Stimulated activated memory B cell treated with anti-CD40 and anti-IgM and Interleukin-4, amounts not matched to agents 10 μg/mL and 1 μg/mL and 100 μg/mL, for 72 hours (primary cell): ENCODE measurements around the gene GLDN.
A peak's percentile ranks its signal among the peaks of the same experiment; 100 is the strongest.

Experiments used
- ATAC-seq: fragments of 150-1000 bp; cut with Tn5 transposase; 2 replicates; pipeline ENCODE4 v1.10.0; 2021
- H3K27ac Mint-ChIP-seq: one replicate; pipeline ENCODE4 v1.8.0; 2022; ENCODE audit warnings: mild to moderate bottlenecking, mixed read lengths
- H3K27me3 Mint-ChIP-seq: one replicate; pipeline ENCODE4 v1.8.0; 2022; ENCODE audit warnings: mixed read lengths
- H3K36me3 Mint-ChIP-seq: one replicate; pipeline ENCODE4 v1.8.0; 2022; ENCODE audit warnings: mixed read lengths
- H3K4me1 Mint-ChIP-seq: one replicate; pipeline ENCODE4 v1.8.0; 2022; ENCODE audit warnings: mixed read lengths
- H3K4me3 Mint-ChIP-seq: one replicate; pipeline ENCODE4 v1.8.0; 2022; ENCODE audit warnings: mild to moderate bottlenecking, moderate library complexity, mixed read lengths
- H3K9me3 Mint-ChIP-seq: one replicate; pipeline ENCODE4 v1.8.0; 2022; ENCODE audit warnings: mixed read lengths

The GLDN gene

GRCh38 chr15:51341366-51342226, at the start of gene GLDN:
GLDN (plus strand) TSS chr15:51341655; CDS start chr15:51341685, 30 bp downstream.
- peak within 1 kb of the TSS; percentile 19 for H3K4me3 Mint-ChIP-seq
- H3K9me3 Mint-ChIP-seq: no peaks in the 10 kb centered on the region
- H3K36me3 Mint-ChIP-seq: no peaks in the 10 kb centered on the region
- H3K4me1 Mint-ChIP-seq: no peaks in the 10 kb centered on the region
- peaks cover 26% of the 10 kb centered on the region for H3K27me3 Mint-ChIP-seq
- ATAC-seq: peak; percentile 68
- H3K27ac Mint-ChIP-seq: no peak within 1 kb of the TSS

GRCh38 chr15:51298620-51299019, 42.8 kb upstream of the GLDN start:
- ATAC-seq: no peak
- peaks cover under 1% of the 10 kb centered on the region for H3K9me3 Mint-ChIP-seq
- no peak overlapping the region for H3K27ac Mint-ChIP-seq
- peaks cover 7% of the 10 kb centered on the region for H3K4me1 Mint-ChIP-seq
- no peaks in the 10 kb centered on the region for H3K36me3 Mint-ChIP-seq
- H3K4me3 Mint-ChIP-seq: no peak overlapping the region
- H3K27me3 Mint-ChIP-seq: peaks cover 11% of the 10 kb centered on the region

- Mint-ChIP-seq H3K9me3 (no peaks in the 10 kb centered on the region), H3K4me1 (peaks cover 11% of the 10 kb centered on the region), H3K36me3 (no peaks in the 10 kb centered on the region), H3K27me3 (peaks cover 11% of the 10 kb centered on the region), H3K4me3 (no peak overlapping the region), H3K27ac (no peak overlapping the region)
- ATAC-seq: no peak
Measured at GRCh38 chr15:51299187-51300015, 42.1 kb upstream of the GLDN start.

GRCh38 chr15:51302480-51302879, 39.0 kb upstream of the GLDN start:
- H3K4me3 Mint-ChIP-seq: no peak overlapping the region
- no peaks in the 10 kb centered on the region for H3K9me3 Mint-ChIP-seq
- ATAC-seq: no peak
- H3K27me3 Mint-ChIP-seq: no peaks in the 10 kb centered on the region
- peaks cover 11% of the 10 kb centered on the region for H3K4me1 Mint-ChIP-seq
- no peaks in the 10 kb centered on the region for H3K36me3 Mint-ChIP-seq
- no peak overlapping the region for H3K27ac Mint-ChIP-seq

- no peak overlapping the region for H3K27ac Mint-ChIP-seq
- no peaks in the 10 kb centered on the region for H3K36me3 Mint-ChIP-seq
Measured at GRCh38 chr15:51303462-51303980, 37.9 kb upstream of the GLDN start.

GRCh38 chr15:51307325-51307724, 34.1 kb upstream of the GLDN start:
- H3K27ac Mint-ChIP-seq: no peak overlapping the region
- H3K27me3 Mint-ChIP-seq: no peaks in the 10 kb centered on the region
- no peaks in the 10 kb centered on the region for H3K9me3 Mint-ChIP-seq
- no peak for ATAC-seq
- no peaks in the 10 kb centered on the region for H3K36me3 Mint-ChIP-seq
- no peak overlapping the region for H3K4me3 Mint-ChIP-seq
- H3K4me1 Mint-ChIP-seq: peaks cover 11% of the 10 kb centered on the region

More at GRCh38 chr15:51303462-51303980, 37.9 kb upstream of the GLDN start:
- peak; percentile 68 for ATAC-seq
- H3K4me1 Mint-ChIP-seq: peaks cover 11% of the 10 kb centered on the region
- H3K4me3 Mint-ChIP-seq: no peak overlapping the region
- no peaks in the 10 kb centered on the region for H3K9me3 Mint-ChIP-seq
- no peaks in the 10 kb centered on the region for H3K27me3 Mint-ChIP-seq

- Mint-ChIP-seq H3K27ac (no peak overlapping the region), H3K4me3 (no peak overlapping the region), H3K4me1 (peaks cover 11% of the 10 kb centered on the region), H3K36me3 (no peaks in the 10 kb centered on the region), H3K27me3 (no peaks in the 10 kb centered on the region), H3K9me3 (no peaks in the 10 kb centered on the region)
- ATAC-seq: no peak
Measured at GRCh38 chr15:51307811-51308210, 33.6 kb upstream of the GLDN start.

GRCh38 chr15:51310064-51310463, 31.4 kb upstream of the GLDN start:
- H3K9me3 Mint-ChIP-seq: no peaks in the 10 kb centered on the region
- no peaks in the 10 kb centered on the region for H3K27me3 Mint-ChIP-seq
- no peak overlapping the region for H3K4me3 Mint-ChIP-seq
- H3K36me3 Mint-ChIP-seq: no peaks in the 10 kb centered on the region
- ATAC-seq: no peak
- no peaks in the 10 kb centered on the region for H3K4me1 Mint-ChIP-seq
- H3K27ac Mint-ChIP-seq: no peak overlapping the region

GRCh38 chr15:51311510-51311909, 29.9 kb upstream of the GLDN start:
- H3K27me3 Mint-ChIP-seq: no peaks in the 10 kb centered on the region
- no peaks in the 10 kb centered on the region for H3K9me3 Mint-ChIP-seq
- no peak for ATAC-seq

GRCh38 chr15:51312166-51313073, 29.0 kb upstream of the GLDN start:
- ATAC-seq: no peak
- no peak overlapping the region for H3K27ac Mint-ChIP-seq
- no peak overlapping the region for H3K4me3 Mint-ChIP-seq
- no peaks in the 10 kb centered on the region for H3K27me3 Mint-ChIP-seq
- H3K9me3 Mint-ChIP-seq: no peaks in the 10 kb centered on the region
- H3K36me3 Mint-ChIP-seq: no peaks in the 10 kb centered on the region
- H3K4me1 Mint-ChIP-seq: no peaks in the 10 kb centered on the region

More at GRCh38 chr15:51311510-51311909, 29.9 kb upstream of the GLDN start:
- Mint-ChIP-seq H3K27ac (no peak overlapping the region), H3K4me3 (no peak overlapping the region), H3K4me1 (no peaks in the 10 kb centered on the region), H3K36me3 (no peaks in the 10 kb centered on the region)

GRCh38 chr15:51313074-51313393, 28.4 kb upstream of the GLDN start:
- no peak for ATAC-seq
- no peaks in the 10 kb centered on the region for H3K4me1 Mint-ChIP-seq
- no peaks in the 10 kb centered on the region for H3K9me3 Mint-ChIP-seq
- no peaks in the 10 kb centered on the region for H3K27me3 Mint-ChIP-seq
- H3K36me3 Mint-ChIP-seq: no peaks in the 10 kb centered on the region
- H3K27ac Mint-ChIP-seq: no peak overlapping the region
- H3K4me3 Mint-ChIP-seq: no peak overlapping the region

- Mint-ChIP-seq H3K9me3 (no peaks in the 10 kb centered on the region), H3K27me3 (no peaks in the 10 kb centered on the region), H3K4me3 (no peak overlapping the region), H3K4me1 (no peaks in the 10 kb centered on the region), H3K27ac (no peak overlapping the region), H3K36me3 (no peaks in the 10 kb centered on the region)
- no peak for ATAC-seq
Measured at GRCh38 chr15:51313644-51314280, 27.7 kb upstream of the GLDN start.

- Mint-ChIP-seq H3K27ac (no peak overlapping the region), H3K9me3 (no peaks in the 10 kb centered on the region), H3K36me3 (no peaks in the 10 kb centered on the region), H3K4me1 (no peaks in the 10 kb centered on the region), H3K27me3 (no peaks in the 10 kb centered on the region), H3K4me3 (no peak overlapping the region)
- ATAC-seq: peak; percentile 11
Measured at GRCh38 chr15:51314391-51315337, 26.8 kb upstream of the GLDN start.
